Activated CD4-positive, alpha-beta T cell treated with anti-CD3 and anti-CD28 coated beads, Interleukin-2, amount 50 U/mL, for 48 hours (primary cell): ENCODE measurements around the gene CCDC110.
"Not testable (repeated sequence)": the region's sequence is repeated elsewhere in the genome, so short reads cannot be mapped to it uniquely, and the experiment has no call there.

ENCODE experiments used
- DNase-seq, 2 experiments: peaks; one replicate each; pipeline ENCODE4 v3.0.0-alpha.2; 2020

CCDC110 gene

GRCh38 chr4:185471235-185472102, at the start of gene CCDC110:
TSS of gene CCDC110 (minus strand) at chr4:185471733. CDS start at chr4:185471683, 50 bp downstream.
- DNase-seq, result peak; percentile 92

DNA sequence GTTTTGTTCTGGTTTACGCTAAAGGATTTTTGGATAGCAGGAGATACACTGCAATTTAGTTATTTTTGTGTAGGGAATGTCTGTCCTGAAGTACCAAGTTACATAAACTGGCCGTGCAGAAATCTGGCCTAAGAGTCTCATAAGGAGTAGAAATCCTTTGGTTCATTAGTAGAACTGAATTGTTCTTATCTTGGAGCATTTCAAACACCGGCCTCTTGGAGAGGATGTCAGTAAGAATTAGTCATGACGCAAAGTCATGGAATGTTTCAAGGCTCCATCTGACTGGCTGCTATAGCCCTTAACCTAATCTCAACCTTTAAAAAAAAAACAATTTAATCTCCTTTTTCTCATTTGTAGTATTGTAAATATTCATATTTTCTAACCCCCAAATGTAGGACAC, 48.6 kb upstream of the CCDC110 start:
- no peak for DNase-seq

GRCh38 chr4:185518494-185518893, 47.0 kb upstream of the CCDC110 start:
- DNase-seq, result no peak

- DNase-seq, result no peak
Observed at GRCh38 chr4:185518069-185518468, 46.5 kb upstream of the CCDC110 start.

GRCh38 chr4:185515248-185515647, 43.7 kb upstream of the CCDC110 start:
- no peak for DNase-seq

- no peak for DNase-seq
Observed at GRCh38 chr4:185514182-185514697, 42.7 kb upstream of the CCDC110 start.

- DNase-seq, result peak in 1 of 2 experiments; percentile 21
Observed at GRCh38 chr4:185513489-185514181, 42.1 kb upstream of the CCDC110 start.

DNA sequence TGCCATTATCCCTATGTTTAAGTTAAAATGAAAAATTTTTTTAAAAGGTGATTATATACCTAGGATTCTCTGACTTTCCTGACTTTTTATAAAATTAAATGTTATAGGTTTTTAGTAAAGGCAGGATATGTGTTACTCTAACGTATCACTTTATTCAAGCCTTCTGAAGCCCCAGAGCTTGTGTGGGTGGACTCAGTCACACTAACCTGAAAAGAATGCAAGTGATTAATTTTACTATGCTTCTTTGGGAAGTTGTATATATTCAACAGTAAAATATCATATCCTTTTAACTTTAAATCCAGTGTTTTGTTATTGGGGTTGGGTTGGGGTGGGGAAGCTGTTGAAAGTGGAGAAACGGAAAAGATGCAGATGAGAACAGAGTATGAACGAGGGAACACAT, 41.0 kb upstream of the CCDC110 start:
- no peak for DNase-seq

DNA sequence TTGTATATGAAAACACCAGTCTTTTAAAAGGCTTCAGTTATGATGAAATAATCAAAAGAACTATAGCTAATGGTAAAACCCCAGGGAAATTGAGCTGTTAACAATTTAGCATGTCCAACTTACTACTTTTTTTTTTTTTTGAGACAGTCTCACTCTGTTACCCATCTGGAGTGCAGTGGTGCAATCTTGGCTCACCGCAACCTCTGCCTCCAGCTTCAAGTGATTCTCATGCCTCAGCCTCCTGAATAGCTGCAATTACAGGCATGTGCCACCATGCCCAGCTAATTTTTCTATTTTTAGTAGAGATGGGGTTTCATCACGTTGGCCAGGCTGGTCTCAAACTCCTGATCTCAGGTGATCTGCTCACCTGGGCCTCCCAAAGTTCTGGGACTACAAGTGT, 39.7 kb upstream of the CCDC110 start:
- DNase-seq, result not testable (repeated sequence)

- DNase-seq, result no peak
Observed at GRCh38 chr4:185510806-185511205, 39.3 kb upstream of the CCDC110 start.

- no peak for DNase-seq
Observed at GRCh38 chr4:185508181-185508580, 36.6 kb upstream of the CCDC110 start.

DNA sequence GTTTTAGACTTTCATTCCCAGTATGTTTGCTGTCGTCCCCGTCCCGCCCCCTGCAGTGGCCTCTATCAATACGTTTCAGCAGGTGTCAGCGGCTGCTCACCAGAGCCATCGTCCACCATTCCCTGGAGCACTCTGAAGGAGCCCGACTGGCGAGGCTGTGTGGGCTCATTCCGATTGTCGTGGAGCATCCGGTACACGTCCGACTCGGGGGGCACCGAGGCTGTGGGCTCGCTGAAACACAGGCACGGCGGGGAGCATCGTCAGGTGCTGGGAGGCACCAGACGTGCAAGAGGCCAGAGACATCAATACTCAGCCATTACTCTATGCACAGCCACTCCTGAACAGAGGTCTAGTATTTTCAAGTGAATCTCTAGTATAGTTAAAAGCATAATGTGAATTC, 34.9 kb upstream of the CCDC110 start:
- DNase-seq, result no peak

DNA sequence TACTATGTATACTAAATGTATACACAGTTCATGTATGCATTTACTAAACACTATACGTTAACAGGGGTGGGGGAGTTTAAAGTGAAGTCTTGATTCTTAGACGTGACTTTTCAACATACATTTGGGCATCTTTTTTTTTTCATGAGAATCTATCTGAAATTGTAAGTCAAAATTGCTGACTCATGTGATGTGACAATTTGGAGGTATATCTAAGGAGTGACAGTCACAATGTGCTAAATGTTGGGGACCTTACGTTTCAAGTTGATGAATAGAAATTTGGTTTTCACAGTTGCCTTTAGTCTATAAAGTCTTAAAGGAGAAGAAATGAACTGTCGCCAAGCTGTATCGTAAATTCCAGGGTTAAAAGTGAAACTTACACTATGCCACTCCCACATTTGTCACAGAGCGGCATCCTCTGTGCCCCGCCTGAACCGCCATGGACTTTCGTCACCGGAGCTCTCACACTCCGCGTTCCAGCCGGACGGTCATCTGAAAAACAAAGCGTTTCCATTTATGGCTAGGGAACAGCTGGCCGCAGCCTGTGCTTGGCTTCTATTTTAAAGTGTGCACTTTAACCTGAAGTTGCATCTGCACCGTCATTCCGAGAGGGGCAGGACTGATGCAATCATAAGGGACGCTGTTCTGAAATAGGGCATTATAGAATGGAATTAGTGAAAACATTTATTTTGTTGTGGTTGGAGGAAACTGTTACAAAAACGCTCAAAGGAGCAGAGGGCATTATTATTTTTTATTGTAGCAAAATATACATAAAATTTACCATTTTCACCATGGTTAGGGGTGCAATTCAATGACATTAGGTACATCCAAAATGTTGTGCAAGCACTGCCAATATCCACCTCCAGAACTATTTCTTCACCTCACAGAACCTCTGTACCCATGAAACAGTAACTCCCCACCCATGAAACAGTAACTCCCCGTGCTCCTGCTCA, 32.8 kb upstream of the CCDC110 start:
- no peak for DNase-seq

- DNase-seq, result no peak
Observed at GRCh38 chr4:185502386-185502785, 30.9 kb upstream of the CCDC110 start.

- no peak for DNase-seq
Observed at GRCh38 chr4:185500576-185500975, 29.0 kb upstream of the CCDC110 start.

DNA sequence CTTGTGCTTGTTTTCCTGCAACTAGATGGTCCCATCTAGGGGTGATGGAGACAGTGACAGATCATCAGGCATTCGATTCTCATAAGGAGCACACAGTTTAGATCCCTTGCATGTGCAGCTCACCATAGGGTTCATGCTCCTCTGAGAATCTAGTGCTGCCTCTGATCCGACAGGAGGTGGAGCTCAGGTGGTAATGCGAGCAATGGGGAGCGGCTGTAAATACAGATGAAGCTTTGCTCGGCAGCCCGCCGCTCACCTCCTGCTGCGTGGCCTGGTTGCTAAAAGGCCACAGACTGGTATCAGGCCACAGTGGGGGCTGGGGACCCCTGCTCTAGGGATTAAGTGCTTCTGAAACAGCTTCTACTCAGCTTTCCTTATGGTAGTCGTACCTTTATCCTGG, 28.5 kb upstream of the CCDC110 start:
- no peak for DNase-seq

DNA sequence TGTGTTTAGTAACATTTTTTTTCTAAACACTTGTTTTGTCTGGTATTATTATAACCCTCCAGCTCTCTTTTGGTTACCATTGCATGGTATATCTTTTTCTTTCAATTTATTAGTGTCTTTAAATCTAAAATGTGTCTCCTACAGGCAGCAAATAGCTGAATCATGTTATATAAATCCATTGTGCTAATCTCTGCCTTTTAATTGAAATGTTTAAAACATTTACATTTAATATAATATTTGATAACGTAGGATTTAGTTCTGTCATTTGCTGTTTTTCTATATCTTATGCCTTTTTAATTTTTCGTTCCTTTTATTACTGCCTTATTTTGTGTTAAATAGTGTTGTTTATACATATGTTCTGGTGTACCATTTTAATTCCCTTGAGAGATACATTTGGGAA, 17.1 kb upstream of the CCDC110 start:
- DNase-seq, result no peak

- no peak for DNase-seq
Observed at GRCh38 chr4:185481401-185481800, 9.9 kb upstream of the CCDC110 start.

DNA sequence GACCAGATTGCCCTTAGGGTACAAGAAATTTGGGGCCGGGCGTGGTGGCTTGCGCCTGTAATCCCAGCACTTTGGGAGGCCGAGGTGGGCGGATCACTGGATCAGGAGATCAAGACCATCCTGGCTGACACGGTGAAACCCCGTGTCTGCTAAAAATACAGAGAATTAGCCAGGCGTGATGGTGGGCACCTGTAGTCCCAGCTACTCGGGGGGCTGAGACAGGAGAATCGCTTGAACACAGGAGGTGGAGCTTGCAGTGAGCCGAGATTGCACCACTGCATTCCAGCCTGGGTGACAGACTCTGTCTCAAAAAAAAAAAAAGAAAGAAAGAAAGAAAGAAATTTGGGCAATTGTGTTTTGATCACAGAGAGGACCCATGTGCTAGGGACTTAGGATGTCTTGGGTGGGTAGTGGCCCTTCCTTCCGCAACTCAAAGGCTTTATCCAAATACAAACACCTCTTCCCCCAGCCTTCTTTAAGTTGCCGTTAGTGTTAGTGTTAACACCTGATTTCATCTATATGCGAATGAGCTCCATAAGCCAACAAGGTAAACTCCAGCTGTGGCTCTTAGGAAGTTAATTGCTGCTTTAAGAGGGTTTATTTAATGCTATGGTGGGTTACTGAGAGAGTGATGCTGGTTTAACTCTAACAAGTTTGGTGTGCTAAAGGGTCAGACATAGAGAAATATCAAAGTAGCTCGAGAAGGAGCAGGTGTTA, 8.6 kb upstream of the CCDC110 start:
- DNase-seq, result no peak

DNA sequence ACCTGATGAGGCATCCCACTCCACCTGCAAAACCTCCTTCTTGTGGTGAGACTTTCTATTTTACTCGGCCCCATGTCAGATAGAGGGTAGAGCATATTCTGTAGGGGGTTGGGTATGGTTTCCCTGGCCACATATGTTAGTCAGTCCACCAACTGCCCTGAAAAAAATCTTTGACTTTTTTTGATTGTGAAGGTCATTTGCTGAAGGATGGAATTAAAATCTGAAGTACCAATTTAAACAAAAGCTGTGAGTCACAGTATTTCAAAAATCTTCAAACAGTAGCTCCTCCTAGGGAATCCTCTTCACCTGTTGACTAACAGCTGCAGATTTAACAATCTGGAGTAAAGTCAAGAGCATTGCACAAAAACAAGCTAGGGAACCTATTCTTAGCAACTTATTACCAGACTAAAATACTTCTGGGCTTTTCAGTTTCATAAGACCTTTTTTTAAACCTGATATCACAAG, 8.0 kb upstream of the CCDC110 start:
- no peak for DNase-seq

DNA sequence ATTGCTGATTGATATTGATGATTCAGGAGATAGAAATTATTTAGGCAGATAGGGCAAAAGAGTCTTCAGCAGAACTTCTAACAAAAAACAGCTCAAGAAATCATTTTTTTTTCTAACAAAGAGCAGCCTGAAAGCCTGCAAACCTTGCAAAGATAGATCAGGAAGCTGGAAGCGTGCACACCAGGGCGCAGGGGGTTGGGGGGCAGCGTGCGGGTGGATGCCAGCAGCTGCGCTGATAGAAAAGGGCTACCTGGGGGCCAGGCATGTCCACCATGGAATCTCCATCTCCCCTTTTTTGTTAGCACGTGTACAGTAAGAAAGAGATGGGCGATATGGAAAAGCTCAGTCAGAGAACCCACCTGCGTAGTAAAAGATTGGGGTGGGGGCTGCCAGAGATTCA, 1.7 kb upstream of the CCDC110 start:
- DNase-seq, result no peak

GRCh38 chr4:185472103-185472542, 590 bp upstream of the CCDC110 start:
- no peak for DNase-seq
